ENCODE measurements around the gene ERCC3. TPM values are rescaled to one million over a fixed set of nuclear protein-coding genes. Genes with fewer than 3 reads are reported as not detected.
"Not testable (repeated sequence)": the region's sequence is repeated elsewhere in the genome, so short reads cannot be mapped to it uniquely, and the experiment has no call there.

The ERCC3 gene
- total RNA-seq, 1 experiment from 2014 or later: 41.4 TPM

DNA sequence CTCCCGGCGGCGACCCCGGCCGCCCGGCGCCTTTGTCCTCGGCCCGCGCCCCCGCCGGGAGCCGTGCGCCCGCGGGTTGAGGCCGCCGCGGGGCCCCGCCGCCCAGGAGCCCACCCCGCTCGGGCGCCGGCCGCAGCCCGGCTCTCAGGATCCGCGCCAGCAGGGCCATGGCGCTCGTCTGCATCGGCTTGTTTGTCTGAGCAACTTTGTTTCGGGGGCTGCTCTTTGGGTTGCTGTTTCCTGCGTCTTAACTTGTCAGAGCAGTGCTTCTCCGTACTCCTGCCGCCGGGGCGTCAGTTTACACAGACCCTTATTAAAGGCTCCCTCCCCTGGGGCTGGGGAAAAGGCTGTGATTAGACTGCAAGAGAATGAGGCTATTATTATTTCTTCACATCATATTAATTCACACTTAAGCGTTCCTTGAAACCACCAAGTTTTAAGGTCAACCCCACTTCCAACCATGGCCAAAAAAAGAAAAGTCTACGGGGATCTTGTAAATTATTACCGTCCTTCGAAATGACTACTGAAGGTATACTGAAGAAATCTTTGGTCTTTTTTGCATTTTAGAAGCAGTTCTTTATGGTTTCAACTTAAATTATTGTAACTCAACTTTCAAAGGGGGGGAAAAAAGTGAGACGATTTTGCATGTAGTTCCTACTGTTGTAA lies 73.7 kb downstream of the ERCC3 start, which contains the start of gene CYP27C1:
Gene CYP27C1 (minus strand): TSS at position 198 of the 666 bp plus-strand sequence. CDS start 29 bp downstream, at position 169.
- DNase-seq: no peak
- H3K27ac ChIP-seq (ENCODE audit: low read length): no peak within 1 kb of the TSS
- no peak within 1 kb of the TSS for H3K4me2 ChIP-seq (ENCODE audit: low read depth, low read length, poor library complexity, severe bottlenecking)
- H3K9ac ChIP-seq (ENCODE audit: low read length): no peak within 1 kb of the TSS
- no peaks in the 10 kb centered on the region for H3K9me3 ChIP-seq (ENCODE audit: low read length)
- H3K79me2 ChIP-seq (ENCODE audit: low read length): no peaks in the 10 kb centered on the region
- no peaks in the 10 kb centered on the region for H3K4me1 ChIP-seq (ENCODE audit: low read length)
- H4K20me1 ChIP-seq (ENCODE audit: insufficient read depth, low read depth, low read length): no peaks in the 10 kb centered on the region
- H3K27me3 ChIP-seq (ENCODE audit: low read length): no peaks in the 10 kb centered on the region
- no peak within 1 kb of the TSS for H2AFZ ChIP-seq (ENCODE audit: low read length)
- no peak within 1 kb of the TSS for H3K4me3 ChIP-seq (ENCODE audit: low read length)
- no peaks in the 10 kb centered on the region for H3K36me3 ChIP-seq (ENCODE audit: insufficient read depth, low read length)
- H3K9me2 ChIP-seq (replicated peaks; ENCODE audit: insufficient read depth, low read length): no peaks in the 10 kb centered on the region

DNA sequence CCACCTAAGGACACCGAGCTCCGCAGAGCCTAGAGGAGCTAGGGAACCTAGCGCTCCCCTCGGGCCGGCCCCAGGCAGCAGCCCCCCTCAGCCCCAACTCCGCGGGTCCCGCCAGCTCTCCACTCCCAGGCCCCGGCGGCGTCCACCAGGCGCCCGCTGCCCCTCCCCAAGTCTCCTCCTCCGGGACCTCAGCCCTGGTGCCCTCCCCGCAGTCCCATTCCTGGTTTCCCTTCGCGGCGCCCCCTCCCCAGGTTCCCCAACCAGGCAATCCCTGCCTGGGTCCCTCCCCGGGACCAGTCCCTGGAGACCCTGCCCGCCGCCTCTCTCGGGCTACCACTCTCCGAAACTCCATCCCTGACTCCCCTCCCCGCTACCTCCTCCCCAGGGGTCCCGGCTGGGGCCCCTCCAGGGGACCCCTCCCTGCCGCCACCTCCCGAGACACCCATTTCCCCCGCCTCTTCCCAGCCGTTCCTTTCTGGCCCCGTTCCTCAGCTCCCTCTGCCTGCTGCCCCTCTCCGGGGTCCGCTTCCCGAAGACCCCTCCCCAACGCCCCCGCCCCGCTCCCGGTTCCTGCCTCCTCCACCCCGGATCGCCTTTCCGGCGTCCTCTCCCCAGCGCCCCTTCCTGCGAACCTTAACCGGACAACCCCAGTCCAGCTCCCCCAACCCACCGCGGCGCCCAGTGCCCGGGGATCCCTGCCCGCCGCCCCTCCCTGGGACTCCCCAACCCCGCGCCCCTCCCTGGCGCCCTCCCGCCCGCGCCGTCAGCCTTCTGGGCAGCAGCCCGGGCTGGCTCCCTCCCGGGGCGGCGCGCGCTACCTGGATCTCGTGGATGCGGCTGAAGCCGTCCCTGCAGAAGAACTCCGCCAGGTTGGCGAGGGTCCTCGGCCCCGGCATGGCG lies 74.5 kb downstream of the ERCC3 start:
- H3K79me2 ChIP-seq (ENCODE audit: low read length): no peaks in the 10 kb centered on the region
- H3K9me3 ChIP-seq (ENCODE audit: low read length): no peaks in the 10 kb centered on the region
- H2AFZ ChIP-seq (ENCODE audit: low read length): no peak overlapping the region
- no peaks in the 10 kb centered on the region for H3K27me3 ChIP-seq (ENCODE audit: low read length)
- no peaks in the 10 kb centered on the region for H3K9me2 ChIP-seq (replicated peaks; ENCODE audit: insufficient read depth, low read length)
- no peak overlapping the region for H3K4me3 ChIP-seq (ENCODE audit: low read length)
- no peak overlapping the region for H3K27ac ChIP-seq (ENCODE audit: low read length)
- H3K36me3 ChIP-seq (ENCODE audit: insufficient read depth, low read length): no peaks in the 10 kb centered on the region
- H3K9ac ChIP-seq (ENCODE audit: low read length): no peak overlapping the region
- no peaks in the 10 kb centered on the region for H4K20me1 ChIP-seq (ENCODE audit: insufficient read depth, low read depth, low read length)
- H3K4me2 ChIP-seq (ENCODE audit: low read depth, low read length, poor library complexity, severe bottlenecking): no peak overlapping the region
- no peak for DNase-seq
- H3K4me1 ChIP-seq (ENCODE audit: low read length): no peaks in the 10 kb centered on the region

DNA sequence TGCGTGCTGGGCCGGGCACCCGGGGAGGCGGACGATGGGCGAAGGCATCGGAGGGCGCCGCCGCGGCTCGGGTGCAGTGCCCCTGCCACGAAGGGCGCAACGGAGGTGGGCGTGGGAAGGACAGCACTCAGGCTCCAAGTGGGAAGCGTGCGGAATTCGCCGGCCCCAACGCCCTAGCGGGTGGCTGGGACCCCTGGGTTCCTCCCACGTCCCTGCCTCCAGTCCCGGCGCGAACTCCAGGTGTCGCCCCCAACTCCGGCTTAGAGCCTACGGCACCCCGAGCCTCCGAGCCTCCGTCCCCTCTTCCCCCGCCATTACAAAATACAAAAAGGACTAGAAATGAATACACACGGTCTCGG lies 75.2 kb downstream of the ERCC3 start:
- H3K27me3 ChIP-seq (ENCODE audit: low read length): no peaks in the 10 kb centered on the region
- no peaks in the 10 kb centered on the region for H3K9me2 ChIP-seq (replicated peaks; ENCODE audit: insufficient read depth, low read length)
- no peak overlapping the region for H2AFZ ChIP-seq (ENCODE audit: low read length)
- DNase-seq: no peak
- H3K27ac ChIP-seq (ENCODE audit: low read length): no peak overlapping the region
- H3K4me2 ChIP-seq (ENCODE audit: low read depth, low read length, poor library complexity, severe bottlenecking): no peak overlapping the region
- no peaks in the 10 kb centered on the region for H3K4me1 ChIP-seq (ENCODE audit: low read length)
- no peaks in the 10 kb centered on the region for H4K20me1 ChIP-seq (ENCODE audit: insufficient read depth, low read depth, low read length)
- no peaks in the 10 kb centered on the region for H3K36me3 ChIP-seq (ENCODE audit: insufficient read depth, low read length)
- no peak overlapping the region for H3K4me3 ChIP-seq (ENCODE audit: low read length)
- no peaks in the 10 kb centered on the region for H3K9me3 ChIP-seq (ENCODE audit: low read length)
- no peak overlapping the region for H3K9ac ChIP-seq (ENCODE audit: low read length)
- H3K79me2 ChIP-seq (ENCODE audit: low read length): no peaks in the 10 kb centered on the region

DNA sequence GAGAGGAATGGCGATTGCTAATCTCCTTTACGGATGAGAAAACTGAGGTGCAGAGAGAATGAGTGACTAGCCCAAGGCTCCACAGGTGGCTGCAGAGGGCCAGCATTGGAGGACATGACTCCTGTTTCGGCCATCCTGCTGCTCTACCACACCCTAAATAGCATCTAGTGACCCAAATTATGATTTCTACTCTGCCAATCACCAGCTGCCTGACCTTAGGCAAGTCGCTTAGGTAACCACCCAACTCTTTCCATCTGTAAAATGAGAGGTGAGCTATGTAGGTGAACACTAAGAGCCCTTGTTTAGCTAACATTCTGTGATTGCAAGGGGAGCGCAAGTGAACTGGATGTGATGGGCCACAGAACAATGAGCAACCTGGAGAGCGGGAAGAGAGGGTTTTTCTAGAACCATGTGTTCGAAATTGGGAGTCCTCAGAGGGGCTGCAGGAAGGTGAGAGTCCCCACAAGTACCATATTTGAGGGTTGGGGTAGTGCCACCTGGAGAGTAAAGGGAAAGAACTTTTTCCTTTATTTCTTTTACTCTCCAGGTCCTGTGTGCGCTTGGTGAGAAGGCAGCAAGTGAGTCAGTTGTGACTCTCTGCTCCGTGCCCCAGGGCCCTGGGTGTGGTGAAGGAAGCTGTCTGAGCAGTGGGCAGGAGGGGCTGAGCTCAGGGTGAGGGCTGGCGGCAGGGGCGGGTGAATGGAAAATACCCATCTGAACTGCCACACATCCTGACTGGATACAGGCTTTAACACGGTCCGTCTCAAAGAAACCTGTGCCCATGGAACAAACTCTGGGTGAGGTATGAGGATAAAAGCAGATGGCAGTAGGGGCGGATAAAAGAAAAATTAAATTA lies 76.2 kb downstream of the ERCC3 start:
- H3K4me3 ChIP-seq (ENCODE audit: low read length): no peak overlapping the region
- H3K9ac ChIP-seq (ENCODE audit: low read length): no peak overlapping the region
- H3K36me3 ChIP-seq (ENCODE audit: insufficient read depth, low read length): no peaks in the 10 kb centered on the region
- no peak overlapping the region for H3K4me2 ChIP-seq (ENCODE audit: low read depth, low read length, poor library complexity, severe bottlenecking)
- no peak for DNase-seq
- H3K4me1 ChIP-seq (ENCODE audit: low read length): no peaks in the 10 kb centered on the region
- H3K27me3 ChIP-seq (ENCODE audit: low read length): no peaks in the 10 kb centered on the region
- H3K79me2 ChIP-seq (ENCODE audit: low read length): no peaks in the 10 kb centered on the region
- no peaks in the 10 kb centered on the region for H4K20me1 ChIP-seq (ENCODE audit: insufficient read depth, low read depth, low read length)
- no peaks in the 10 kb centered on the region for H3K9me2 ChIP-seq (replicated peaks; ENCODE audit: insufficient read depth, low read length)
- H2AFZ ChIP-seq (ENCODE audit: low read length): no peak overlapping the region
- H3K27ac ChIP-seq (ENCODE audit: low read length): no peak overlapping the region
- H3K9me3 ChIP-seq (ENCODE audit: low read length): no peaks in the 10 kb centered on the region

DNA sequence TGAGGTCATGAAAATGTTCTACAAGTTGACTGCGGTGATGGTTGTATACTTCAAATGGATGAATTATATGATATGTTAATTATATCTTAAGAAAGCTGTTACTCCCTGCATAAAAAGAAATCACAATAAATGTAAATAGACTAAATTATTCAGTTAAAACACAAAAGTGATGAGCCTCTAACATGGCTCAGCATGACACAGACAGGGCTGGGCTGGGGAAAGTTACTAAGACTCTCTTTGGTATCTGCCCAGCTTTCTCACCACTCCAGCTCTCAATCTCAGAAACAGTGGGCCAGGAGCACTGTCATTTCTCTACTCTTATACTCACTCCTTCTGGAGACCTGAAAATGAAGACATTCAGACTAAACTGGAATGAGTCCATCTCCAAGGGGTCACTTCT lies 77.4 kb downstream of the ERCC3 start:
- H3K27ac ChIP-seq (ENCODE audit: low read length): no peak overlapping the region
- no peaks in the 10 kb centered on the region for H3K36me3 ChIP-seq (ENCODE audit: insufficient read depth, low read length)
- H3K79me2 ChIP-seq (ENCODE audit: low read length): no peaks in the 10 kb centered on the region
- H4K20me1 ChIP-seq (ENCODE audit: insufficient read depth, low read depth, low read length): no peaks in the 10 kb centered on the region
- no peaks in the 10 kb centered on the region for H3K27me3 ChIP-seq (ENCODE audit: low read length)
- no peaks in the 10 kb centered on the region for H3K9me2 ChIP-seq (replicated peaks; ENCODE audit: insufficient read depth, low read length)
- H3K9me3 ChIP-seq (ENCODE audit: low read length): no peaks in the 10 kb centered on the region
- DNase-seq: no peak
- no peak overlapping the region for H3K4me2 ChIP-seq (ENCODE audit: low read depth, low read length, poor library complexity, severe bottlenecking)
- H3K4me1 ChIP-seq (ENCODE audit: low read length): no peaks in the 10 kb centered on the region
- H3K4me3 ChIP-seq (ENCODE audit: low read length): no peak overlapping the region
- H3K9ac ChIP-seq (ENCODE audit: low read length): no peak overlapping the region
- no peak overlapping the region for H2AFZ ChIP-seq (ENCODE audit: low read length)

DNA sequence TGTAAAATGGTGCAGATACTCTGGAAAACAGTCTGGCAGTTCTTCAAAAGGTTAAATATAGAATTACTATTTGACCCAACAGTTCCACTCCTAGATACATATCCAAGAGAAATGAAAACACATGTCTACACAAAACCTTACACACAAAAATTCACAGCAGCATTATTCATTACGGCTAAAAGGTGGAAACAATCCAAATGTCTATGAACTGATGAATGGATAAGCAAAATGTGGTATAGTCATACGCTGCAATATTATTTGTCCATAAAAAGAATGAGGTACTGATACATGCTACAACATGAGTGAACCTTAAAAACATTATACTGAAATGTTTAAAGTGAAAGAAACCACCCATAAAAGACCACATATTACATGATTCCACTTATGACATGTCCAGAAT lies 77.8 kb downstream of the ERCC3 start:
- H4K20me1 ChIP-seq (ENCODE audit: insufficient read depth, low read depth, low read length): no peaks in the 10 kb centered on the region
- H3K9ac ChIP-seq (ENCODE audit: low read length): no peak overlapping the region
- H2AFZ ChIP-seq (ENCODE audit: low read length): no peak overlapping the region
- no peaks in the 10 kb centered on the region for H3K27me3 ChIP-seq (ENCODE audit: low read length)
- H3K27ac ChIP-seq (ENCODE audit: low read length): no peak overlapping the region
- DNase-seq: no peak
- H3K36me3 ChIP-seq (ENCODE audit: insufficient read depth, low read length): no peaks in the 10 kb centered on the region
- H3K4me3 ChIP-seq (ENCODE audit: low read length): no peak overlapping the region
- no peaks in the 10 kb centered on the region for H3K9me2 ChIP-seq (replicated peaks; ENCODE audit: insufficient read depth, low read length)
- no peak overlapping the region for H3K4me2 ChIP-seq (ENCODE audit: low read depth, low read length, poor library complexity, severe bottlenecking)
- H3K9me3 ChIP-seq (ENCODE audit: low read length): no peaks in the 10 kb centered on the region
- H3K4me1 ChIP-seq (ENCODE audit: low read length): no peaks in the 10 kb centered on the region
- H3K79me2 ChIP-seq (ENCODE audit: low read length): no peaks in the 10 kb centered on the region

DNA sequence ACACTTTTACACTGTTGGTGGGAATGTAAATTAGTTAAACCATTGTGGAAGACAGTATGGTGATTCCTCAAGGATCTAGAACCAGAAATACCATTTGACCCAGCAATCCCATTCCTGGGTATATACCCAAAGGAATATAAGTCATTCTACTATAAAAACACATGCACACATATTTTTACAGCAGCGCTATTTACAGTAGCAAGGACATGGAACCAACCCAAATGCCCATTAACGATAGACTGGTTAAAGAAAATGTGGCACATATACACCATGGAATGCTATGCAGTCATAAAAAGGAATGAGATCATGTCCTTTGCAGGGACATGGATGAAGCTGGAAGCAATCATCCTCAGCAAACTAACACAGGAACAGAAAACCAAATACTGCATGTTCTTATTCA lies 79.7 kb downstream of the ERCC3 start:
- H3K4me3 ChIP-seq (ENCODE audit: low read length); H2AFZ ChIP-seq (ENCODE audit: low read length); H3K9ac ChIP-seq (ENCODE audit: low read length); H3K36me3 ChIP-seq (ENCODE audit: insufficient read depth, low read length); H3K79me2 ChIP-seq (ENCODE audit: low read length); H4K20me1 ChIP-seq (ENCODE audit: insufficient read depth, low read depth, low read length); H3K9me2 ChIP-seq (replicated peaks; ENCODE audit: insufficient read depth, low read length); H3K4me1 ChIP-seq (ENCODE audit: low read length); H3K27ac ChIP-seq (ENCODE audit: low read length); H3K27me3 ChIP-seq (ENCODE audit: low read length); H3K4me2 ChIP-seq (ENCODE audit: low read depth, low read length, poor library complexity, severe bottlenecking); H3K9me3 ChIP-seq (ENCODE audit: low read length); DNase-seq: not testable (repeated sequence)

DNA sequence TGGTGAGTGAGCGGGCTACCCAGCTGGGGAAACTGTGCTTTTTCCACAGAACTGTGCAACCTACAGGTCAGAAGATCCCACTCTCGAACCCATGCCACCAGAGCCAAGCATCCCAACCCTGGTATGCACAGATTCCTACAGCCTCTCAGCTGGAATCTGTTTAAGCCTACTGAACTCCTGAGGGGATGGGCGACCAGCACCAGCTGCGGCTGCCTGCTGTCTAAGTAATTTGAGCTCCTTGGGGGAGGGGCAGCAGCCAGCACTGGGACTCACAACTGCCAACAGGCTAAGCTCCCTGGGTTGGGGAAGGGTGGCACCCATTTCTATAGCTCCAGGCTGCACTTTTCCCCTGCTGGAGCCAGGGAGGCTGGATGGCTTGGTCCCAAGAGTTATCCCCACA lies 85.6 kb downstream of the ERCC3 start:
- H3K9me2 ChIP-seq (replicated peaks; ENCODE audit: insufficient read depth, low read length): no peaks in the 10 kb centered on the region
- no peaks in the 10 kb centered on the region for H3K79me2 ChIP-seq (ENCODE audit: low read length)
- no peaks in the 10 kb centered on the region for H3K27me3 ChIP-seq (ENCODE audit: low read length)
- peak; percentile 45 for DNase-seq
- H3K9ac ChIP-seq (ENCODE audit: low read length): no peak overlapping the region
- no peak overlapping the region for H3K4me3 ChIP-seq (ENCODE audit: low read length)
- no peak overlapping the region for H3K4me2 ChIP-seq (ENCODE audit: low read depth, low read length, poor library complexity, severe bottlenecking)
- no peak overlapping the region for H3K27ac ChIP-seq (ENCODE audit: low read length)
- no peaks in the 10 kb centered on the region for H3K9me3 ChIP-seq (ENCODE audit: low read length)
- no peaks in the 10 kb centered on the region for H3K36me3 ChIP-seq (ENCODE audit: insufficient read depth, low read length)
- H4K20me1 ChIP-seq (ENCODE audit: insufficient read depth, low read depth, low read length): no peaks in the 10 kb centered on the region
- no peak overlapping the region for H2AFZ ChIP-seq (ENCODE audit: low read length)
- H3K4me1 ChIP-seq (ENCODE audit: low read length): peaks cover 6% of the 10 kb centered on the region

Data from Karpas-422 (cell line).